GM12872 (cell line): ENCODE data around the gene ANGPTL7.

Experiments used
- CTCF ChIP-seq: IDR thresholded peaks from 3 replicates; pipeline ENCODE4 v1.5.1; 2011; ENCODE audit warnings: low read depth, mild to moderate bottlenecking, low read length, moderate library complexity; ENCODE audit not compliant: insufficient read depth

The ANGPTL7 gene

GRCh38 chr1:11196945-11197344 lies 7.8 kb downstream of the ANGPTL7 start:
- no peak for TF ChIP-seq CTCF

GRCh38 chr1:11197359-11197758 lies 8.2 kb downstream of the ANGPTL7 start:
- no peak for TF ChIP-seq CTCF

- no peak for TF ChIP-seq CTCF
Measured at GRCh38 chr1:11198257-11198656, 9.1 kb downstream of the ANGPTL7 start.

GRCh38 chr1:11198851-11199594 lies 9.9 kb downstream of the ANGPTL7 start:
- TF ChIP-seq CTCF: no peak

- no peak for TF ChIP-seq CTCF
Measured at GRCh38 chr1:11204396-11205190, 15.4 kb downstream of the ANGPTL7 start.

GRCh38 chr1:11207898-11208611 lies 18.9 kb downstream of the ANGPTL7 start:
- TF ChIP-seq CTCF: no peak

GRCh38 chr1:11211461-11211860 lies 22.3 kb downstream of the ANGPTL7 start:
- TF ChIP-seq CTCF: no peak
